Hepatocyte (in vitro differentiated cells): Measurements from ENCODE around the gene TXNDC16.

ENCODE experiments used
- CTCF ChIP-seq: fragments of 200-600 bp; sonication (generic); IDR thresholded peaks from 2 replicates; pipeline ENCODE4 v1.5.1; 2016; ENCODE audit warnings: antibody characterized with exemption, mild to moderate bottlenecking; ENCODE audit not compliant: poor library complexity
- EZH2 ChIP-seq: fragments of 200-600 bp; sonication (generic); IDR thresholded peaks from 2 replicates; pipeline ENCODE4 v1.6.1; 2016; ENCODE audit warnings: antibody characterized with exemption, mild to moderate bottlenecking, borderline replicate concordance
- EZH2phosphoT487 ChIP-seq: fragments of 200-600 bp; sonication (generic); IDR thresholded peaks from one replicate; pipeline ENCODE4 v1.6.1; 2018; ENCODE audit warnings: antibody characterized with exemption, mild to moderate bottlenecking, low read depth, moderate library complexity; ENCODE audit not compliant: unreplicated experiment, severe bottlenecking

DNA sequence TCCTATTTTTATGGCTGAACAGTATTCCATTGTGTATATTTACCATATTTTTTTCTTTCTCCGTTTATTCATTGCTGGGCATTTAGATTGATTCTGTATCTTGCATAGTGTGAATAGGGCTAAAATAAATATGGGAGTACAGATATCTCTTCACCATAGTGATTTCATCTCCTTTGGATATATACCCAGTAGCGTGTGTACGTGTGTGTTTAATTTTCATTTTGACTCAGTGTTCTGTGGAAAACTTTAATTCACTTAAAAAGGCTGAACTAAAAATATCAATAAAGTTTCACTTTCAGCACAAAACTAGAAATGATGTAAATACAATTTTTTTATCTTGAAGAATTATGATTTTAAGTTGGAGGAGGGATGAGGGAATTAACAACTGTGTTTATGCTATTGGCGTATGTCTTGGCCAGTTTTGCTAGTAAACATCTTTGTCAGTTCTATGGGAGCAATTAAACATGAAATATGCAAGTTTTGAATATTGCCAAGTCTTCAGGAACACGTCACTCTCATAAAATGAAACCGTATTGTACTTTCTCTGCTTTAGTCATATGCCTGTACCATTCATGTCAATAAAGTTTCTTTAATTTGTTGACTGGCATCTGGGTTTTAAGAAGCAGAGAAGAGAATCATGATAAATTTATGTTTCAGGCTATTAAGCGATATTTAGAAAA, 138.4 kb downstream of the TXNDC16 start:
- no peak for TF ChIP-seq CTCF
- TF ChIP-seq EZH2phosphoT487: no peak
- TF ChIP-seq EZH2: no peak
